Measurements from ENCODE around the gene HGD.
"Not testable (repeated sequence)": the region's sequence is repeated elsewhere in the genome, so short reads cannot be mapped to it uniquely, and the experiment has no call there.

HGD gene

GRCh38 chr3:120636795-120637401 lies 45.1 kb downstream of the HGD start:
- DNase-seq, result no peak

GRCh38 chr3:120634539-120634938 lies 47.5 kb downstream of the HGD start:
- no peak for DNase-seq

- DNase-seq, result no peak
Observed at GRCh38 chr3:120625159-120625586, 56.9 kb downstream of the HGD start.

GRCh38 chr3:120623727-120624093 lies 58.3 kb downstream of the HGD start:
- DNase-seq, result no peak

GRCh38 chr3:120622870-120623726 lies 58.9 kb downstream of the HGD start:
- DNase-seq, result no peak

- DNase-seq, result no peak
Observed at GRCh38 chr3:120622457-120622856, 59.6 kb downstream of the HGD start.

GRCh38 chr3:120616745-120617144 lies 65.3 kb downstream of the HGD start:
- not testable (repeated sequence) for DNase-seq

GRCh38 chr3:120615847-120616609 lies 66.0 kb downstream of the HGD start:
- DNase-seq, result no peak

- DNase-seq, result no peak
Observed at GRCh38 chr3:120614765-120615164, 67.3 kb downstream of the HGD start.

GRCh38 chr3:120608506-120608905 lies 73.5 kb downstream of the HGD start:
- no peak for DNase-seq

GRCh38 chr3:120604784-120605183 lies 77.3 kb downstream of the HGD start:
- no peak for DNase-seq

GRCh38 chr3:120604382-120604781 lies 77.7 kb downstream of the HGD start:
- DNase-seq, result no peak

- DNase-seq, result no peak
Observed at GRCh38 chr3:120602682-120603081, 79.4 kb downstream of the HGD start.

GRCh38 chr3:120601554-120601953 lies 80.5 kb downstream of the HGD start:
- DNase-seq, result no peak

GRCh38 chr3:120599211-120599610 lies 82.8 kb downstream of the HGD start:
- DNase-seq, result no peak

GRCh38 chr3:120597445-120598049 lies 84.5 kb downstream of the HGD start:
- no peak for DNase-seq

- DNase-seq, result no peak
Observed at GRCh38 chr3:120596853-120597223, 85.2 kb downstream of the HGD start.

GRCh38 chr3:120596116-120596852 lies 85.8 kb downstream of the HGD start, which contains the start of gene NDUFB4:
Gene NDUFB4, plus strand, starts transcription at chr3:120596336. Its CDS starts 24 bp downstream, at chr3:120596360.
- peak; percentile 83 to 94 (median 87) for DNase-seq

- DNase-seq, result no peak
Observed at GRCh38 chr3:120595788-120596115, 86.3 kb downstream of the HGD start.

GRCh38 chr3:120587332-120587975 lies 94.6 kb downstream of the HGD start:
- no peak for DNase-seq
